ENCODE data around the gene DBT. TPM values are rescaled to one million over a fixed set of nuclear protein-coding genes. Genes with fewer than 3 reads are reported as not detected.

DBT gene
- total RNA-seq, 1 experiment from 2014 or later = 6.6 TPM

DNA sequence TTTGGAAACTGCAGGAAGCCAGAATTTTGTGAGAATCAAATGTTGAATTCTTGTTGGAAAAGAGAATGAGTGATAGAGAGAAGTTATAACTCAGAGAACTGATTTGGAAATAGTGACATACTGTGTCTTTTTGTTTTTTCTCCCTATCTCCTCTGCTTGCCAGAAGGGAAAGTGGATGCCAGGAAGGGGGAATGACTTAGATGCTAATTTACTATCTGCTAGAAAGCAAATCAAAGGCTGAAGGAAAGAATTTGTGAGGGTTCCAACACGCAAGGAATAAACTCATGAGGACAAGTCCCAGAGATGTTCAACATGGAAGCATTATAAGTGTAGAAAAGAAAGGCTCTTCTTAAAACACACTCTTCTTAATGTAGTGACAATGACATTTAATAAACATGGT lies 51.0 kb downstream of the DBT start:
- DNase-seq (ENCODE audit: low read depth) = no peak

DNA sequence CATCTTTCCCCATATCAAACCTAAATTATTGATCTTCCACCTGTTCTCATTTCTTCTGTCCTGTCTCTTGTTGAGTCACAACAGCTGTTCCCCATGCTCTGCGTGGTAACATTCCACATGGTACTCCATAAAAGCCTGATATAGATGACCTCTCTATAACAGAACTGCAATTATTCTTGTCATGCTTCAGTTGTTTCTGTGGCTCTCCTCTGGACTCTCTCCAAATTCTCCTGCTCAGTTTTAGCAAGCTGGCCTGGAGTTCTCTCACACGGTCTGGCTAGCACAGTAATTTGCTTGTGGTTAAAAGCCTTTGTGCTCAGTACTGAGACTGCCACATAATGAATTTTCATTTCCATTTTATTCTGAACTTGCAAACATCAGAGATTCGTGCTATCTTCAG lies 61.0 kb downstream of the DBT start:
- peak; percentile 97 for DNase-seq (ENCODE audit: low read depth)

DNA sequence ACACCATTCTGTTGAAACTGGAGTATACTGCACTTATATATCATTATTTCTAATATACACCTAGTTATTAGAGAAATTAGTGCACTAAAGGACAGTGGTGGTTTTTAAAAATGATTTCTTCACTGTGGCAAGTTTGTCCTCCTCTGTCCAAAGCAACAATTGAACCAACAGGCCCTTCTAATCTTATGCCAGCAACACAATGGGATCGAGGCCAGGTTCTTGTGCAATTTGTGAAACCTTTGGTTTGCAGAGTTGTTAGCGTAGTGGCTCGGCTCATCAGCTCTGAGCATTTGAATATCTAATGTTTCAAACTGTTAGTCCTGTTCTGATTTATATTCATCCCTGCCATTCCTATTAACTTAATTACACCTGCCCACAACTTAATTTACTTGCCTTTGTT lies 61.7 kb downstream of the DBT start:
- peak; percentile 20 for DNase-seq (ENCODE audit: low read depth)

- no peak for DNase-seq (ENCODE audit: low read depth)
Measured at GRCh38 chr1:100184536-100184935, 65.1 kb downstream of the DBT start.

DNA sequence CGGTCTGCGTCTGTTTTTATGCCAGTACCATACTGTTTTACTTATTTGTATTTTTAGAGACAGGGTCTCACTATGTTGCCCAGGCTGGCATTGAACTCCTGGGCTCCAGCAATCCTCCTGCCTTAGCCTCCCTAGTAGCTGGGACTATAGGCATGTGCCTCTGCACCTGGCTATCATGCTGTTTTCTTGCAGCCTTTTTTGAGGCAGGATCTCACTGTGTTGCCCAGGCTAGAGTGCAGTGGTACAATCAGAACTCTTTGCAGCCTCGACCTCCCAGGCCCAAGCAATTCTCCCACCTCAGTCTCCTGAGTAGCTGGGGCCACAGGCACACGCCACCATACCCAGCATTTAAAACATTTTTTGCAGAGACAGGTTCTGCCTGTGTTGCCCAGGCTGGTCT lies 66.3 kb downstream of the DBT start:
- no peak for DNase-seq (ENCODE audit: low read depth)

- DNase-seq (ENCODE audit: low read depth) = no peak
Measured at GRCh38 chr1:100178091-100178490, 71.5 kb downstream of the DBT start, which contains the start of gene LRRC39. LRRC39 (minus strand) TSS chr1:100178256; CDS start chr1:100168516, 9,740 bp downstream.

DNA sequence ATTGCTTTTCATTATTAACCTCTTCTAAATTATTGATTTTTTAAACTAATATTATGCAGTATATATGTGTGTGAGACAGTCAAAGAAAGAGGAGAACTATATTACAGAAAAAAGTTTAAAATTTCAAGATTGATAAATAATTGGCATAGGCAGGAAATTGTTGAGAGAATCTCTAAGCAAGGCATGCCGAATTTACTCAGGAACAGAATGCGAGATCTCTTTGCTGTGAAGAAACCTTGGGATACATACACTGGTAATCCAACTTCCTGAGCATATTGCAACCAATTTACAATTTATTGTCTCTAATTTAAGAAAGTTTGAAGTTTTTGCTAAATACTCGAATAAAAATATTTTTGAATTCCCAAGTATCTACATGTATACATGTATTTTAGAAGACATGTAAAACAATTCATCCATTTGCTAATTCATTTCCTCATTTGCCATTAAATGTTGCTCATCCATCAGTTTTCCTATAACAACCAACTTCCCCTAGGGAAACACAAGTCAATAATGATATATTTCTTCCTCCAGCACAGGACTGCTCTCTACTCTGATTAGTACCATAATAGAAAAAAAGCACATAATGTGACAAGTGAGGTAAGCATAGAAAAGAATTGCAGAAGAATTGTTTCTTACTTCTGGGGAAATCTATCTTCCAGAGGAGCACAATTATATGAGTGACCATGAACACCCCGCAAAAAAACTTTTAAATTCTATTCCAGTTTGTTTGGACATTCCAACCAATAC lies 72.2 kb downstream of the DBT start:
- no peak for DNase-seq (ENCODE audit: low read depth)

GRCh38 chr1:100168051-100168450 lies 81.6 kb downstream of the DBT start:
- DNase-seq (ENCODE audit: low read depth) = no peak

- DNase-seq (ENCODE audit: low read depth) = no peak
Measured at GRCh38 chr1:100164702-100165101, 84.9 kb downstream of the DBT start.

- DNase-seq (ENCODE audit: low read depth) = no peak
Measured at GRCh38 chr1:100164216-100164615, 85.4 kb downstream of the DBT start.

DNA sequence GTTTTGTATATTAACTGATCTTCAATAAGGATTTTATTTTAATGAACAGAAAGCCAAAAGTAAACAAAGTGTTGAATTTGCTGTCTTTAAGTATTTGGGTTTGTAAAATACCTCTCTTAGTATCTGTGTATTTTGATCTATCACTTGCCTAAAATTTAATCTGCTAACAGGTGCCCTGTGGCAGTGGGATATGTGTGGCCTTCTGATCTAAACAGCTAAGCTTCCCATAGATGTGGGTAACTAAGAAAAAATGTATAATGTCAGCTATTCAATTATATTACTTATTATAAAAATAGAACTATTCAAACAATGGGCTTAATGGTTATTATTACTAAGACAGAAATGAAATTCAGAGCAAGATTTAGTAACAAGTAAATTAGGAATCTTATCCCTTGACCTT lies 86.8 kb downstream of the DBT start:
- DNase-seq (ENCODE audit: low read depth) = no peak

- DNase-seq (ENCODE audit: low read depth) = no peak
Measured at GRCh38 chr1:100152271-100152670, 97.4 kb downstream of the DBT start.

- no peak for DNase-seq (ENCODE audit: low read depth)
Measured at GRCh38 chr1:100151679-100152078, 98.0 kb downstream of the DBT start.

DNA sequence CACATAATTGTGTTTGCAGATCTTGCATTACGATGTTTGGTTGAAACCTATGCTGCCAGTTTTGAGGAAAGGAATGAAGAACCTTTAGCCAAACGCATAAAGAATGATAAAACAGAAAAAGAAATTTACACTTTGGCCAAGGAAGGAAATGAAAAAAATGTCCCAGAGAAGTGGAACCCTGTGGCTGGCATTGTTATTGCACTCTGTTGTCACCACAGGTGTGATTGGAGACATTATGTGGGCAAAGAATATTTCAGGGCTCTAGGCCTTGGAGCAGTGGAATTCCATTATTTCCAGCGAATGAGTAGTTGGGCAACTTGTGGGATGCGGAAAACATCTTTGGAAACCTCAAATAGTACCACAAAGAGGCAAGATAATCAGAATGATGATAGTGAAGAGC lies 101.8 kb downstream of the DBT start:
- DNase-seq (ENCODE audit: low read depth) = no peak

GRCh38 chr1:100146958-100147357 lies 102.7 kb downstream of the DBT start:
- no peak for DNase-seq (ENCODE audit: low read depth)

DNA sequence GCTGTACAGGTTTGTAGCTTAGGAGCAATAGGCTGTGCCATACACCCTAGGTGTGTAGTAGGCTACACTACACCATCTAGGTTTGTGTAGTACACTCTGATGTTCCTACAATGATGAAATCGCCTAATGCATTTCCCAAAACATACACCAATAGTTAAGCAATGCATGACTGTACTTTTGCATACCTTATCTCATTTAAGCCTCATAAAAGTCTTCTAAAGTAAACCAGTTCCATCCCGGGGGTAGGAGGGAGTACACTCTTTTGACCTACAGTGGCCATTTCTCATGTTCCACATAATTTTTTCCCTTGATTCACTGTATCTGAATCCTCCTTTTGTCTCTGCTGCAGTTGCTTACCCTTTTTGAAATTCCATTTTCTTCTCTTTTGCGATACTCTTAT lies 104.5 kb downstream of the DBT start:
- no peak for DNase-seq (ENCODE audit: low read depth)

- DNase-seq (ENCODE audit: low read depth) = no peak
Measured at GRCh38 chr1:100142343-100142742, 107.3 kb downstream of the DBT start.

DNA sequence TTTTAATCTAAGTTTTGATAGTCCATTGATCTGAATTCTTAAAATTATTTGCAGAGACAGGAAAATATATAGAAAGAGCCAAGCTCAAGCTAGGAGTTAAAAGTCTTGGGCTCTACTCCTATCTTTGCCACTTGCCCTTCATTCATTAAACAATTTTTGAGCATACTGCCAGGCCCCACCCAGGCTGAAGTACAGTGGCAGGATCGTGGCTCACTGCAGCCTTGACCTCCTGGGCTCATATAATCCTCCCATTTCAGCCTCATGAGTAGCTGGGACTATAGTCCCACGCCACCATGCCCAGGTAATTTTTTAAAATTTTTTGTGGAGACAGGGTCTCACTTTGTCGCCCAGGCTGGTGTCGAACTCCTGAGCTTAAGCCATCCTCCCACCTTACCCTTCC lies 108.4 kb downstream of the DBT start:
- DNase-seq (ENCODE audit: low read depth) = no peak

- no peak for DNase-seq (ENCODE audit: low read depth)
Measured at GRCh38 chr1:100137602-100138001, 112.0 kb downstream of the DBT start.

Other genes with a start within 250 kb of the DBT start
- gene SASS6, start 116.9 kb downstream of the DBT start, total RNA-seq (2014; rRNA removed; shearing (Covaris generic)) = 9.4 and 10.1 TPM in 2 replicates
- 4.4 and 12.2 TPM in 2 replicates for gene TRMT13, start 116.7 kb downstream of the DBT start, total RNA-seq (2014; rRNA removed; shearing (Covaris generic))
- gene LRRC39, start 71.6 kb downstream of the DBT start, total RNA-seq (2014; rRNA removed; shearing (Covaris generic)) = 0.07 and 0.20 TPM in 2 replicates
- 45.5 and 52.7 TPM in 2 replicates for gene RTCA, start 16.4 kb upstream of the DBT start, total RNA-seq (2014; rRNA removed; shearing (Covaris generic))
- 1.8 and 5.2 TPM in 2 replicates for gene CDC14A, start 102.7 kb upstream of the DBT start, total RNA-seq (2014; rRNA removed; shearing (Covaris generic))